ENCODE measurements around the gene KLHDC7A.
A peak's percentile ranks its signal among the peaks of the same experiment; 100 is the strongest.

KLHDC7A gene

DNA sequence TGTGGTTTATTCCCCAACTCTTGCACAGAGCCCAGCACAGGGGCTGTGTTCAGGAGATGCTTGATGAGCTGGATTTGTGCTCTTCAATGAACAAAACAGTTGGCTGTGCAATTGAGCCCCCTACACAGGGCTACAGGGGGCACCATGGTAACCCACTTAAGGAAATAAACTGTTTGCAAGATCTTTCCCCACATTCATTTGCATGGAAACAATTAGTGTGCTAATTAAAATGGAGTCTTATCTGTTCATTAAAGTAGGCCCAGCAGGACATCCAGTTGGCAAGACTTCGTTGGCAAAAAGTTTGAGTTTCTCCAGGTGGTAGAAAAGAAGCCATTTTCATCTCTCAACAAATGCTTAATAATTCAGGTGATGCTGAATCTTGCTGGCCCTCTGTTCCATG lies 15.3 kb downstream of the KLHDC7A start:
- no peak for DNase-seq
- intact Hi-C loops (cut with DNase I), result no loop called here

GRCh38 chr1:18496497-18497235 lies 15.9 kb downstream of the KLHDC7A start:
- intact Hi-C loops (cut with DNase I), result no loop called here
- no peak for DNase-seq

DNA sequence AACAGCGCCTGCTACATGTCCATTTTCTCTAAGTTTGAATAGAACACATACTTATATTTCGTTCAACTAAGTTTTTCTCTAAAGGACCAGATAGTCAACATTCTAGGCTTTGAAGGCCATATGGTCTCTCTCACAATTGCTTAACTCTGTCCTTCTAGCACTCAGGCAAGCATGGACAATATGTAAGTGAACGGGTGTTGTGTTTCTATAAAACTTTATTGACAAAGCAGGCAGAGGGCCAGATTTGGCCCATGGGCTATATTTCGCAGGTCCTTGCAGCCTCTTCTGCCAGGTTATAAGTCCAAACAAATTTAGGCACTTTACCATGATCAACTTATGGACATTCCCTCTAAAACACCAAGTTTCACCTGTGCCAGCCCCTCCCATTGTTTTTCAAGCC lies 21.1 kb downstream of the KLHDC7A start:
- intact Hi-C loops (cut with DNase I), result no loop called here
- no peak for DNase-seq

DNA sequence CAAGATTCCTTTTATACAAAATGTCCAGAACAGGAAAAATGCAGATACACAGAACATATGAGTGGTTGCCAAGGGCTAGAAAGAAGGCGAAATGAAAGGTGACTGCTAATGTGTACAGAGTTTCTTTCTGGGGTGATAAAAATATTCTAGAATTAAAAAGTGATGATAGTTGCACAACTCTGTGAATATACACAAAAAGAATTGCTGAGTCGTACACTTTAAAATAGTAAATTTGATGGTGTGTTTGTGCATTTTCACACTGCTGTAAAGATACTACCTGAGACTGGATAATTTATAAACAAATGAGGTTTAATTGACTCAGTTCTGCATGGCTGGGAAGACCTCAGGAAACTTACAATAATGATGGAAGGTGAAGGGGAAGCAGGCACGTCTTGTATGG lies 23.9 kb downstream of the KLHDC7A start:
- intact Hi-C loops (cut with DNase I), result no loop called here
- DNase-seq, result no peak

GRCh38 chr1:18505666-18506065 lies 24.9 kb downstream of the KLHDC7A start:
- peak in 1 of 42 donors; percentile 10 for DNase-seq

DNA sequence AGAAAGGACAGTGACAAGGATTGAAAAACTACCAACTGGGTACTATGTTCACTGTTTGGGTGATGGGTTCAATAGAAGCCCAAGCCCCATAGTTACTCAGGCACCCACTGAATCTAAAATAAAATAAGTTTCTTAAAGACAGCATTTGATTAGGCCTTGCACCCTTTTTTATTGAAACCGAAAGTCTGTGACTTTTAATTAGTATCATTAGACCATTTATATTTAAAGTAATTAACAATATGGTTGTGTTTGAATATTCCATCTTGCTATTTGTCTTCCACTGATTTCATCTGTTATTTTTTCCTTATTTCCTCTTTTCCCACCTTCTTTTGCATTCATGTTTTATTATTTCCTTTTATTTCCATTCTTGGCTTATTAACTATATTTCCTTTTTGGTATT lies 27.4 kb downstream of the KLHDC7A start:
- intact Hi-C loops (cut with DNase I), result no loop called here
- DNase-seq, result no peak

More at GRCh38 chr1:18505666-18506065, 24.9 kb downstream of the KLHDC7A start:
- intact Hi-C loops (cut with DNase I), result no loop called here

DNA sequence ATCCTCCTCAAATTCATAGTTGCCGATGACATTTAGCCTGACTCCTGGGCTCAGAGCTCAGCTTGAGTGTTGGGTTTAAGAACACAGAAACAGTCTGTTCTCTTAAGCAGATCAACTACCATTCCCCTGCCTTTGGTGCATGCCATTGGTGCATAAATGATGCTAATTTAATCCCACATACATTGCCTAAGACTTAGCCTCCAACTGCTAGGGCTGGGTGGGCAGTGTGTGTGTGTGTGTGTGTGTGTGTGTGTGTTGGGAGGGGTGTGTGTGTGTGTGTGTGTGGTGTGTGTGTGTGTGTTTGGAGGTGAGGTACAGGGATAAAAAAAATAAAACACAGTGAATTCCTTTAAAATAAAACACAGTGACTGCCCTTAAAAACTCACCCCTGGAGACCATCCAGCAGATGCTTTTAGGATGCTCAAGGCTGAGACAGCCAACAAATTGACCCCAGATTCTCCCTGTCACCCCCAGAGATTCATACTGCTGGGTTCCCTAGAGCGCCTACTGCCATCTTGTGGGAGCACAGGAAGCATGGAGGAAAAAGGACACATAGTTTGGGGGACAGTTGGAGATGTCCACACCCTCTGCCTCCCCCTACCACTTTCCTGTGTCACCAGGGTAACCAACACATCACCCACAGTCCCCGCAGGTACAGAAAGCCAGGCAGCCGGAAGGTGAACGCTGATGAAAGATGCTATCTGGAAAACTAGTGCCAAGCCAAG lies 30.6 kb downstream of the KLHDC7A start:
- no peak for DNase-seq
- intact Hi-C loops (cut with DNase I), result no loop called here

GRCh38 chr1:18511874-18512150 lies 31.1 kb downstream of the KLHDC7A start:
- intact Hi-C loops (cut with DNase I), result no loop called here

GRCh38 chr1:18512883-18513282 lies 32.2 kb downstream of the KLHDC7A start:
- intact Hi-C loops (cut with DNase I), result no loop called here
- DNase-seq, result no peak

More at GRCh38 chr1:18511874-18512150, 31.1 kb downstream of the KLHDC7A start:
- no peak for DNase-seq

DNA sequence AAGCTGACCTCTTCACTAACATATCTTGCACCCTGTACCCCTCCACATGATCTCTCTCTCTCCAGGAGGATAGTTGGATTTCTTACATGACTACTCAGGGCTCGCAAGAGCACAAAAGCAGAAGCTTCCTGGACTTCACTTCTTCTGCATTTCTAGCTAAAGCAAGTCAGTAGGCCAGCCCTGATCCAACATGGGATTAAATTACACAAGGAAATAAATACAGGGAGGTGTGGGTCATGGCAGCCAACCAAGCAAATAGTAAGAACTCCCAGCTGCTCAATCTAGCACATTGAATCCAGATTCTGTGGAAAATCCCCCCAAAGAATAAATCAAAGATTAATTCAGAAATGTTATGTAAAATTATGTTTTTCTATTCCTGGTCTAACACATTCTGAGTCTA lies 33.3 kb downstream of the KLHDC7A start:
- intact Hi-C loops (cut with DNase I), result no loop called here
- DNase-seq, result no peak

GRCh38 chr1:18515120-18515667 lies 34.5 kb downstream of the KLHDC7A start:
- DNase-seq, result no peak
- intact Hi-C loops (cut with DNase I), result no loop called here

DNA sequence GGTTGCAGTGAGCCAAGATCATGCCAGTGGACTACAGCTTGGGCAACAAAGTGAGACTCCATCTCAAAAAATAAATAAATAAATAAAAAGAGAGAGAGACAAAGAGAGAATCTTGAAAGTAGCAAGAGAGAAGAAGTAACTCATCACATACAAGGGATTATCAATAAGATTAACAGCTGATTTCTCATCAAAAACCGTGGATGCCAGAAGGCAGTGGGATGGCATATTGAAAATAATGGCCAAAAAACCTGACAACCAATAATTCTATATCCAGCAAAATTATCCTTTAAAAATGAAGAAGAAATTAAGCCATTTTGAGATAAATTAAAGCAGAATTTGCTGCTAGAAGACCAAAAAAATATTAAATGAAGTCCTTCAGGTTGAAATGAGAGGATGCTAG lies 35.7 kb downstream of the KLHDC7A start:
- DNase-seq, result no peak
- intact Hi-C loops (cut with DNase I), result no loop called here

DNA sequence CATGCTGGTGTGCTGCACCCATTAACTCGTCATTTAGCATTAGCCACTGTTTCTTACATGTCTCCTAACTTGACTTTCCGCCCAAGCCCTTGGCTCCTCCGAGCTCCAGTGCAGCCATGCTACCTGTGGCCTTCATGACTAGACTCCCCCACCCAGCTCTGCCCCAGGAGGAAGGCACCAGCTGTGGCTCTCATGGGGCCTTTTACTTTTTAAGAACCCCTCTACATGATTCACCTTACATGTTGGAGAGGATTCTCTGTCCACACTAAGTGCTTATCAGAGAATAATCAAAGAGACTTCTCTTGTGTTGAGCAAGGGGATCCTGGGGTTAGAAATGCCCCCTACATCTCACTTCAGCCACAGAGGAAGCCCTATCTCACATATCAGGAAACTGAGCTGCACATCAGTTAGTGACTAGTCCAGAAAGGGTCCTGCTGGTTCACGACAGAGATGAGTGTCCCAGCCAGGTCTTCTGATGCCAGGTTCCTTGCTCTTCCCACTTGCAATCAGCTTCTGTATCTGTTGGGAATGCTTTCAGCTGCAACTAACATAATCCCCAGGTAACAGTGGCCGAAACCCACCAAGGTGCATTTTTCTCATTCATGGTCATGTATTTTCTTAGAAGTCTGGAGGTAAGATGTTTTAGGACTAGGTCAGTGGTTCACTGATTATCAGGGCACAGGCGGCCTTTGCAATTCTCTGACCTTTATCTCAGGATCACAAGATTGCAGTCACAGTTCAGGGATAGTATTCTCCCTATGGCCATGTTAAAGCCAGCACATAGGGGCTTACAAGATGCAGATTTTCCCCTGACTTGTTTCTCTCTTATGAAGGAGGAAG lies 45.9 kb downstream of the KLHDC7A start:
- DNase-seq, result peak in 1 of 42 donors; percentile 12
- intact Hi-C loops (cut with DNase I), result no loop called here

DNA sequence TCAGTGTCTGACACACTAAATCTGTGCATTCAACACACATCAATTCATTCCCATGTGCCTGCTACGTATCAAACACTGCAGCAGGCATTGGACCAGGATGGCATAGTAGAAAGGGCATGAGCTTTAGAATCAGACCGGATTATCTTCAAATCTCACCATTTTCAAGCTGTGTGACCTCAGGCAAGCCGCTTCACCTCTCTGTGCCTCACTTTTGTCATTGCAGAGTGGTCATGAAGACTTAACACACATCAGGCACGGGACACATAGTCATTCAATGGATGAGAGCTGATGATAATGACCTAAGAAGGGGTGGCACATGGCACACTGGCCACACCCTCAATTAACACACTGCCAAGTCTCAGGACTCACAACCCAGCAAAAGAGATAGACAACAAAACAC lies 46.8 kb downstream of the KLHDC7A start:
- DNase-seq, result peak in 1 of 42 donors; percentile 4
- intact Hi-C loops (cut with DNase I), result no loop called here

DNA sequence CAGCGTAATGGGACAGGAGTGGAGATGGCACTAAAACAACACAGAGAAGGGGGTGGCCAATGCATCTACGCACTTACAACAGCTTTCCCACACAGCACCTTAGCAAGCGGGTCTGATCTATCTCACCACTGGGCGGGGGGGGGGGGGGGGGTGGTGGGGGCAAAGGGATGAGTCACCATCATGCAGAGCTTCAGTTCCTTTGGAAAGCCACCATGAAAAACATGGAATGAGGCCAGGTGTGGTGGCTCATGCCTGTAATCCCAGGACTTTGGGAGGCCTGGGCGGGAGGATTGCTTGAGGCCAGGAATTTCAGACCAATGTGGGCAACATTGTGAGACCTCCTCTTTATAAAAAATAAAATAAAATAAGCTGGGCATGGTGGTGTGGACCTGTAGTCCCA lies 47.2 kb downstream of the KLHDC7A start:
- intact Hi-C loops (cut with DNase I), result no loop called here
- DNase-seq, result peak in 1 of 42 donors; percentile 23

DNA sequence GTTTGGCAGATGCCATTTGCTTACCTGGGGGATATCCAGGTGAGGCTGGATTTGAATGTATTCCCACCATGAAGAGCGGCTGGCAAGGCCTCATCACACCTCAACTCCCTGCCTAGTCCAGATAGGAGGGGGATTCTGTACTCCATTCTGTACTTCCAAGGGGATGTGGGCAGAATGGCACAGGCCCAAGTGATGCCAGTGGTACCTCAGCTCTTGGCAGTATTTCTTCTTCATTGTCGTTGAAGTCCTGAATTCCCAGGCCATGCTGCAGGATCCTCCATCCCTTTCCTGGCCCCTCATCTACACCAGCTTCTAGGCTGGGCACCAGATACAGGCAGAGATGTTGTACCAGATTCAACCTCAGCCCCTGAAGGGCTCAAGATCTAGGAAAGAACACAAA lies 47.9 kb downstream of the KLHDC7A start:
- intact Hi-C loops (cut with DNase I), result no loop called here
- DNase-seq, result no peak

GRCh38 chr1:18529714-18530113 lies 49.0 kb downstream of the KLHDC7A start:
- peak in 3 of 42 donors; percentile 26 to 29 (median 29) for DNase-seq

DNA sequence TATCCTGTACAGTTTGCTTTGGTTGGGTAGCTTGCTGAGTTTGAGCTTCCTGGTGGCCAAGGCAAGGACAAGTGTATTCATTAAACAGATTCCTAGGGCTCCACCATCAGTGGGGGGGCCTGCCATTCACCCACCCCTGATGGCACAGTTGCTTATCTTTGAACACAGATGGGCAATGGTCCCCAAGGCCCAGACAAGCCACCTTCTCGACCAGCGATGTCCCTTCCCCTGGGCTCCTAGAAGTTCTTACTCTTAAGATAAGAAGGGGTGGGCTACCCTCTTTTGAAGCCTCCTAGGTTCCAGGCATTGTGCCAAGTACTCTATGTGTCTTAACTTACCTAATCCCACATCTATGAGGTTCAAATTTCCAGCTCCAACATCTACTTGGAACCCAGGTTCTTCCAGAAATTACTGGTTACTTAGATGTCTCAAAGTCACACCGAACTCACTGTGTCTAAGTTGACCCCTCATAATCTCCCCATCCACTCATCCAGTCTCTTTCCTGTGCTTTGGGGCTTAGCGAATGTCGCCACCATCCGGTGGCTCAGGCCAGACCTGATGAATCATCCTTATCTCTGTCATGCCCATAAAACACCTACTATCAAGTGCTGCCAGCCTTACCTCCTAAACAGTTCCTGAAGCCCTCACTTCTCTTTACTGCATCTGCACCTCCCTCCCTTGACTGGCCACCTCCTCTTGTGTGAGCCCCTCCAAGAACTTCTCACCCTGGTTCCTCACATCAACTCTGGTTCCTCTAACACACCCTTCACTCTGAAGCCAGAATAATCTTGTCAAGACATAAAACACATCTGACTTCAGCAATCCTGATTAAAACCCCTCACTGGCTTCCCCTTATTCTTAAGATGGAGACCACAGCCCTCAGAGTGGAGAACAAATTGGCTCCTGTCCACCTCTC lies 50.1 kb downstream of the KLHDC7A start:
- intact Hi-C loops (cut with DNase I), result no loop called here

More at GRCh38 chr1:18529714-18530113, 49.0 kb downstream of the KLHDC7A start:
- intact Hi-C loops (cut with DNase I), result no loop called here

GRCh38 chr1:18531503-18531845 lies 50.7 kb downstream of the KLHDC7A start:
- DNase-seq, result peak in 2 of 42 donors; percentile 3 to 12
- intact Hi-C loops (cut with DNase I), result no loop called here

More for the DNA sequence above, 50.1 kb downstream of the KLHDC7A start:
- DNase-seq, result peak in 2 of 42 donors; percentile 7 to 24
